ENCODE data around the gene CFAP251. TPM values are rescaled to one million over a fixed set of nuclear protein-coding genes. Genes with fewer than 3 reads are reported as not detected.

Gene CFAP251
- total and polyA plus RNA-seq, 2 donors (not counting 1 experiment from before 2014, with no cell fraction given), result 2.7 to 7.9 TPM

- no peaks in the 10 kb centered on the region for H3K36me3 ChIP-seq (ENCODE audit: control insufficient read depth, insufficient read depth, low read length)
- no peak overlapping the region for H2AFZ ChIP-seq (ENCODE audit: low read length)
- H3K9ac ChIP-seq (ENCODE audit: insufficient read depth, low read length), result no peak overlapping the region
- H3K9me3 ChIP-seq (ENCODE audit: control insufficient read depth, insufficient read depth, low read depth, low read length), result no peaks in the 10 kb centered on the region
- H3K27me3 ChIP-seq (ENCODE audit: control insufficient read depth, insufficient read depth, low read length), result no peaks in the 10 kb centered on the region
- no peak overlapping the region for H3K4me3 ChIP-seq (replicated peaks in 1 of 4; ENCODE audit: control extremely low read depth in 1 of 4, insufficient read depth in 1 of 4, low read depth in 3 of 4, low read length in 4 of 4)
- no peaks in the 10 kb centered on the region for H3K4me1 ChIP-seq (ENCODE audit: control insufficient read depth, extremely low read depth, insufficient read depth, low read length)
- DNase-seq (ENCODE audit: low read depth in 2 of 2), result no peak
- H3K27ac ChIP-seq (ENCODE audit: insufficient read depth, low read length), result no peak overlapping the region
- no peak overlapping the region for H3K4me2 ChIP-seq (ENCODE audit: extremely low read depth, insufficient read depth, low read length)
- no peaks in the 10 kb centered on the region for H4K20me1 ChIP-seq (ENCODE audit: control insufficient read depth, extremely low read depth, insufficient read depth, low read length)
- peaks cover 23% of the 10 kb centered on the region for H3K79me2 ChIP-seq (ENCODE audit: control insufficient read depth, insufficient read depth, low read length)
- TF ChIP-seq EZH2 (IDR thresholded peaks at IDR 0.05; ENCODE audit: low read length, missing control alignments) (no peak), CTCF (conservative IDR thresholded peaks at IDR 0.05 in 1 of 2, IDR thresholded peaks at IDR 0.05 in 1 of 2; ENCODE audit: low read depth in 1 of 2, low read length in 2 of 2) (no peak)
These were observed 112.1 kb downstream of the CFAP251 start for GRCh38 chr12:122030424-122031035.

- H3K79me2 ChIP-seq (ENCODE audit: control insufficient read depth, insufficient read depth, low read length), result peaks cover 18% of the 10 kb centered on the region
- H3K4me1 ChIP-seq (ENCODE audit: control insufficient read depth, extremely low read depth, insufficient read depth, low read length), result no peaks in the 10 kb centered on the region
- no peaks in the 10 kb centered on the region for H3K27me3 ChIP-seq (ENCODE audit: control insufficient read depth, insufficient read depth, low read length)
- H2AFZ ChIP-seq (ENCODE audit: low read length), result no peak overlapping the region
- H3K4me3 ChIP-seq (replicated peaks in 1 of 4; ENCODE audit: control extremely low read depth in 1 of 4, insufficient read depth in 1 of 4, low read depth in 3 of 4, low read length in 4 of 4), result no peak overlapping the region
- DNase-seq (ENCODE audit: low read depth in 2 of 2), result no peak
- no peak overlapping the region for H3K4me2 ChIP-seq (ENCODE audit: extremely low read depth, insufficient read depth, low read length)
- no peak overlapping the region for H3K9ac ChIP-seq (ENCODE audit: insufficient read depth, low read length)
- H4K20me1 ChIP-seq (ENCODE audit: control insufficient read depth, extremely low read depth, insufficient read depth, low read length), result no peaks in the 10 kb centered on the region
- TF ChIP-seq EZH2 (IDR thresholded peaks at IDR 0.05; ENCODE audit: low read length, missing control alignments) (no peak), CTCF (conservative IDR thresholded peaks at IDR 0.05 in 1 of 2, IDR thresholded peaks at IDR 0.05 in 1 of 2; ENCODE audit: low read depth in 1 of 2, low read length in 2 of 2) (peak; percentile 69 to 77)
- H3K27ac ChIP-seq (ENCODE audit: insufficient read depth, low read length), result no peak overlapping the region
- no peaks in the 10 kb centered on the region for H3K36me3 ChIP-seq (ENCODE audit: control insufficient read depth, insufficient read depth, low read length)
- no peaks in the 10 kb centered on the region for H3K9me3 ChIP-seq (ENCODE audit: control insufficient read depth, insufficient read depth, low read depth, low read length)
These were observed 113.2 kb downstream of the CFAP251 start for GRCh38 chr12:122031342-122032216.

- Histone ChIP-seq H3K36me3 (ENCODE audit: control insufficient read depth, insufficient read depth, low read length) (peaks cover 1% of the 10 kb centered on the region), H3K4me1 (ENCODE audit: control insufficient read depth, extremely low read depth, insufficient read depth, low read length) (no peaks in the 10 kb centered on the region), H3K9me3 (ENCODE audit: control insufficient read depth, insufficient read depth, low read depth, low read length) (no peaks in the 10 kb centered on the region), H3K27ac (ENCODE audit: insufficient read depth, low read length) (no peak overlapping the region), H2AFZ (ENCODE audit: low read length) (no peak overlapping the region), H3K27me3 (ENCODE audit: control insufficient read depth, insufficient read depth, low read length) (no peaks in the 10 kb centered on the region), H3K4me2 (ENCODE audit: extremely low read depth, insufficient read depth, low read length) (no peak overlapping the region), H3K4me3 (replicated peaks in 1 of 4; ENCODE audit: control extremely low read depth in 1 of 4, insufficient read depth in 1 of 4, low read depth in 3 of 4, low read length in 4 of 4) (no peak overlapping the region), H3K79me2 (ENCODE audit: control insufficient read depth, insufficient read depth, low read length) (peaks cover 18% of the 10 kb centered on the region), H3K9ac (ENCODE audit: insufficient read depth, low read length) (no peak overlapping the region), H4K20me1 (ENCODE audit: control insufficient read depth, extremely low read depth, insufficient read depth, low read length) (no peaks in the 10 kb centered on the region)
- TF ChIP-seq CTCF (conservative IDR thresholded peaks at IDR 0.05 in 1 of 2, IDR thresholded peaks at IDR 0.05 in 1 of 2; ENCODE audit: low read depth in 1 of 2, low read length in 2 of 2) (no peak), EZH2 (IDR thresholded peaks at IDR 0.05; ENCODE audit: low read length, missing control alignments) (no peak)
- DNase-seq (ENCODE audit: low read depth in 2 of 2), result no peak
These were observed 114.2 kb downstream of the CFAP251 start for GRCh38 chr12:122032580-122032979.
